ENCODE results near the gene C22orf31. TPM values are rescaled to one million over a fixed set of nuclear protein-coding genes. Genes with fewer than 3 reads are reported as not detected.

The C22orf31 gene
- polyA plus RNA-seq, 2 of the 4 experiments (the other 2 are of a cell fraction) = not detected

GRCh38 chr22:29095459-29095858, 33.8 kb upstream of the C22orf31 start (continued):
- TF ChIP-seq RAD21 (conservative IDR thresholded peaks at IDR 0.05 in 1 of 2, IDR thresholded peaks at IDR 0.05 in 1 of 2) = no peak
- TF ChIP-seq SREBF2 (IDR thresholded peaks at IDR 0.05) = no peak

DNA sequence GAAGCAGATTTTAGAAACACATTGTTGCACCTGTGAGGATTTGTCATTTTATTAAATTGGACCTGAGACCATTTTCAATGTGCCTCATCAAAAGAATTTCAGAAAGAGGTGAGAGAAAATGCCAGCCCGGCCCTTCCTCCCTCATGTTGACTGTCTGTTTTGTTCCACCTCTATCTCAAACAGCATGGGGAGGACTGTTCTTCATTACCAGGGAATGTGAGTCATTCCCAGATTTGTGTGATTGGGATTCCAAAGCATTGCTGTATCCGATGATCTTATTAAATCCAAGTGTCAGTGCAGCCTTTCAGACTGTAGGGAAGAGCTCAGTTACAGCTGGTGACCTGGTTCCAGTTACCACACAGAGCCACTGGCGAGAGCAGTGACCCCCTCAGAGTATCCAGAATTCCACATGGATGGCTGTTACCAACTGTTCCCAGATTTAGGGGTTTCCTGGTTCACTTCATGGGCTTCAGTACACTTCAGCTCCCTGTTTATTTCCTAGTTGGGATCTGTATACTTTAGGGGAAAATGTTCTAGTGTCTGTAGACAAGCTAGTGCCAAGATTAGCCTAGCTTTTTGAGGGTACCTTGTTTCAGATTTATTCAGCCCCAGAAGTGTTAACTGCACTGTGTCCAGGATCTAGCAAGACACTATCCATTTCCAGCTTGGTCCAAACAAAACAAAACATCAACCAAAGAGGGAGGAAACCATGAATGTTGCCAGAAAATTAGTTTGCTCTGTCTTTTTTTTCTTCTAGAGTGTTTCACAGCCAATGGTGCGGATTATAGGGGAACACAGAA, 32.1 kb upstream of the C22orf31 start:
- H3K4me2 ChIP-seq = no peak overlapping the region
- FAIRE-seq = no peak

DNA sequence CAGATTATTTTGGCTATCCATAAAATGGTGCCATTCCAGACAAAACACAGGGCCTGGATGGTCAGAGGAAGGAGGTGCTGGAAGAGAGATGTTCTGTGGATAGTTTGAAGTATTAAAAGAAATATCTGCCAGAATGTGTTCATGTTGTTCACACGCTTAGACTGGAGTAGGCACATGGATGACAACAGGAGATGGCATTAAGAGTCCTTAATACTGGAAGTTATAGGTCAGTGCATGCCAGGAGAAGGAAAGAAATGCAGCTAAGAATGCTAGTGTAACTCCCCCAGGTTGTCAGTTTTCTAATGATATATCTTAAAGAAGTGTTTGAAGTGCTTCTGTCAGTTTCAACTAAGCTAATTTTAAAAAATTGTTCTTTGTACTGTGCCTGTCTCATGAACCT, 31.4 kb upstream of the C22orf31 start:
- ATAC-seq (no peak), DNase-seq (ENCODE audit: low read depth in 1 of 2, low spot score in 1 of 2) (no peak), FAIRE-seq (no peak)
- TF ChIP-seq, protein P1, sequence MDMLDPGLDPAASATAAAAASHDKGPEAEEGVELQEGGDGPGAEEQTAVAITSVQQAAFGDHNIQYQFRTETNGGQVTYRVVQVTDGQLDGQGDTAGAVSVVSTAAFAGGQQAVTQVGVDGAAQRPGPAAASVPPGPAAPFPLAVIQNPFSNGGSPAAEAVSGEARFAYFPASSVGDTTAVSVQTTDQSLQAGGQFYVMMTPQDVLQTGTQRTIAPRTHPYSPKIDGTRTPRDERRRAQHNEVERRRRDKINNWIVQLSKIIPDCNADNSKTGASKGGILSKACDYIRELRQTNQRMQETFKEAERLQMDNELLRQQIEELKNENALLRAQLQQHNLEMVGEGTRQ (IDR thresholded peaks at IDR 0.05) = no peak
- TF ChIP-seq EHMT2 (IDR thresholded peaks at IDR 0.05; ENCODE audit: low read depth) (no peak), ZNF302 (CRISPR knock-in tag; IDR thresholded peaks at IDR 0.05) (no peak), NPAS2 (CRISPR knock-in tag; IDR thresholded peaks at IDR 0.05; ENCODE audit: borderline replicate concordance) (no peak), CBX8 (IDR thresholded peaks at IDR 0.05) (no peak), FOXS1 (CRISPR knock-in tag; IDR thresholded peaks at IDR 0.05) (no peak), EP300 (IDR thresholded peaks at IDR 0.05) (no peak), BCL3 (IDR thresholded peaks at IDR 0.05) (no peak), ZFP36 (IDR thresholded peaks at IDR 0.05; ENCODE audit: borderline replicate concordance, partially characterized antibody) (no peak), ATOH8 (CRISPR knock-in tag; IDR thresholded peaks at IDR 0.05; ENCODE audit: low read depth) (no peak), PBX3 (IDR thresholded peaks at IDR 0.05) (no peak), MAFK (IDR thresholded peaks at IDR 0.05; ENCODE audit: partially characterized antibody) (no peak), NR3C1 (IDR thresholded peaks at IDR 0.05) (no peak), HEYL (CRISPR knock-in tag; IDR thresholded peaks at IDR 0.05) (no peak), TP53 (CRISPR knock-in tag; IDR thresholded peaks at IDR 0.05) (no peak), ZC3H11A (IDR thresholded peaks at IDR 0.05) (no peak), GATA3 (IDR thresholded peaks at IDR 0.05; ENCODE audit: borderline replicate concordance) (no peak), HES2 (IDR thresholded peaks at IDR 0.05) (no peak), CEBPB (IDR thresholded peaks at IDR 0.05) (no peak)
- TF ChIP-seq, protein P2, sequence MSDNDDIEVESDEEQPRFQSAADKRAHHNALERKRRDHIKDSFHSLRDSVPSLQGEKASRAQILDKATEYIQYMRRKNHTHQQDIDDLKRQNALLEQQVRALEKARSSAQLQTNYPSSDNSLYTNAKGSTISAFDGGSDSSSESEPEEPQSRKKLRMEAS (IDR thresholded peaks at IDR 0.05) = no peak
- no peaks in the 10 kb centered on the region for H3K9me3 ChIP-seq
- WGBS (ENCODE audit: missing lambda C conversion rate) = 95% methylated on average over 1 of the region's 1 CpG
- H3K4me2 ChIP-seq = no peak overlapping the region
- H3K4me1 ChIP-seq = no peaks in the 10 kb centered on the region
- CTCF ChIA-PET = no interaction called here
- POLR2A ChIA-PET = no interaction called here
- H3K4me3 ChIP-seq = no peak overlapping the region
- H3K27ac ChIP-seq = no peak overlapping the region

More for the DNA sequence above, 32.1 kb upstream of the C22orf31 start:
- Histone ChIP-seq H3K9me3 (no peaks in the 10 kb centered on the region), H3K4me1 (no peaks in the 10 kb centered on the region), H3K4me3 (no peak overlapping the region), H3K27ac (no peak overlapping the region)
- ATAC-seq (no peak), DNase-seq (ENCODE audit: low read depth in 1 of 2, low spot score in 1 of 2) (no peak)
- TF ChIP-seq CEBPB (IDR thresholded peaks at IDR 0.05) = no peak
- TF ChIP-seq HOXB13 (CRISPR knock-in tag; IDR thresholded peaks at IDR 0.05; ENCODE audit: low read depth) = no peak
- TF ChIP-seq TFCP2L1 (CRISPR knock-in tag; IDR thresholded peaks at IDR 0.05) = no peak
- TF ChIP-seq EHMT2 (IDR thresholded peaks at IDR 0.05; ENCODE audit: low read depth) = no peak
- no peak for TF ChIP-seq TP53 (CRISPR knock-in tag; IDR thresholded peaks at IDR 0.05)
- TF ChIP-seq, protein P1 (IDR thresholded peaks at IDR 0.05) = no peak
- ChIA-PET CTCF (interaction anchor here (1.1 to 1.4 kb wide), 2 partner anchors 24 to 61 kb away, joined by 3 read pairs; no protein-coding TSS in a partner anchor), POLR2A (no interaction called here)
- WGBS (ENCODE audit: missing lambda C conversion rate) = 81% methylated on average over 4 of the region's 4 CpGs

Data from A549 (cell line).